ENCODE results near the gene STK32B. TPM values are rescaled to one million over a fixed set of nuclear protein-coding genes. Genes with fewer than 3 reads are reported as not detected.

Gene STK32B
- total and polyA plus RNA-seq, 2 of the 8 experiments (the other 6 are each of a cell fraction or from before 2014, with no cell fraction given): 2.3 to 2.5 TPM

GRCh38 chr4:5192678-5193077 is 141.4 kb downstream of the STK32B start (continued):
- no peak for TF ChIP-seq HDAC6 (IDR thresholded peaks at IDR 0.05; ENCODE audit: low read depth, low read length)
- TF ChIP-seq, protein P1, sequence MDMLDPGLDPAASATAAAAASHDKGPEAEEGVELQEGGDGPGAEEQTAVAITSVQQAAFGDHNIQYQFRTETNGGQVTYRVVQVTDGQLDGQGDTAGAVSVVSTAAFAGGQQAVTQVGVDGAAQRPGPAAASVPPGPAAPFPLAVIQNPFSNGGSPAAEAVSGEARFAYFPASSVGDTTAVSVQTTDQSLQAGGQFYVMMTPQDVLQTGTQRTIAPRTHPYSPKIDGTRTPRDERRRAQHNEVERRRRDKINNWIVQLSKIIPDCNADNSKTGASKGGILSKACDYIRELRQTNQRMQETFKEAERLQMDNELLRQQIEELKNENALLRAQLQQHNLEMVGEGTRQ (IDR thresholded peaks at IDR 0.05; ENCODE audit: low read length): no peak

Measured in H1 (cell line).